Cardiac septum (tissue), 1 donor: ENCODE measurements around the gene DRG2. TPM values are rescaled to one million over a fixed set of nuclear protein-coding genes. Genes with fewer than 3 reads are reported as not detected.

Experiments
- DNase-seq: peaks from one replicate; pipeline ENCODE4 v3.0.0-alpha.2; 2020; ENCODE audit warnings: low spot score
- intact Hi-C: fragments of 100-400 bp; cut with DNase I; formaldehyde crosslinking; loops from one replicate; pipeline ENCODE4 v1.14.0; 2022
- total RNA-seq: library from RNA; stranded (reverse); fragmentation: NEBNext Ultra II Directional; extraction: Animal tissue kit (Norgen Biotek cat#: 25700); gene quantifications from one replicate; pipeline ENCODE4 v1.2.1, GENCODE V29; 2021
- donor health status: DM: no; HTN: no; CAD: no.

Gene DRG2
- total RNA-seq, 1 donor from 2014 or later, result 17.8 TPM

DNA sequence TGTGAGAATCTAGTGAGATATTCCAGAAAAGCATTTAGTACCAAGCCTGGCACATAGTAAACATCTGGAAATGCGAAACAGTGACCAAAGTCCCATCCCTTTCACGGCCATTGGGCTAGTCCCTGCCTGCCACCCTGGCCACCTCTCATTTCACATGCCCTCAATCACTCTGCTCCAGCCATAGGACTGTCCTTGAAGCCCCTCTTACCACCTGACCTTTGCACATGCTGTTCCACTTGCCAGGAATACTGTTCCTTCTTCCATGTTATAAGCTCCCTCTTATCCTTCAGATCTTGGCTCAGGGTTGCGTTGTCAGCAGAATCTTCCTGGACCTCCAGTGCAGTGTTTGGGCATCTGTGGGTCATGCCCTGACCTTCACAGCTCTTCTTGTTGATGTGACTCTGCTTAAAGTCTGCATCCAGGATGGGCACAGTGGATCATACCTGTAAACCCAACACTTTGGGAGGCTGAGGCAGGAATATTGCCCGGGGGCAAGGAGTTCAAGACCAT is 22.9 kb downstream of the DRG2 start:
- intact Hi-C loops, result no loop called here
- no peak for DNase-seq

DNA sequence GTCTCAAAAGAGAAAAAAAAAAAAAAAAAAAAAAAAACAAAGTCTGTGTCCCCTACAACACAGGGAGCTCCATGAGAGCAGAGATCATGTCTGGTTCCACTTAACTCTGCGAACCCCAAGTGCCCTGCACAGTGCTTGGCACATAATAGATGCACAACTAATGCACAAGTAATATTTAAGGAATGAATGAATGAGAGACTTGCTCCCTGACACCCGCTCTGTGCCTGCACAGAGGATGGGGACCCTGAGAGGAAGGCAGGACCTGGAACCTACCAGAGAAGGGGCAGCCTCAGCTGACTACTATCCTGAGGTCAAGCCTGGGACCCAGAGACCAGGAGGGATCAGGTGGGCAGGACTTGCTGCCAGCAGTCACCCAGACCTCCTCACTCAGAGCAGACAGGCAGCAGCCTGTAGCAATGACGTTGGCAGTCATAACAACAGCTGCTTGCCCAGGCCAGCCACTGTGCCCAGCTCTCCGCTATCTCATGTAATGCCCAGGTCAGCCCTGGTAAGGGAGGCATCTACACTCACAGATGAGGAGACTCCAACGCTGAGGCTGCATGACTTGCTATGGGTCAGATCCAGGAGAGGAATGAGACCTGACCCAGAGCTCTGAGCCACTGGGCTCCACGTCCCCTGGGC is 23.7 kb downstream of the DRG2 start:
- no peak for DNase-seq
- intact Hi-C loops, result no loop called here

DNA sequence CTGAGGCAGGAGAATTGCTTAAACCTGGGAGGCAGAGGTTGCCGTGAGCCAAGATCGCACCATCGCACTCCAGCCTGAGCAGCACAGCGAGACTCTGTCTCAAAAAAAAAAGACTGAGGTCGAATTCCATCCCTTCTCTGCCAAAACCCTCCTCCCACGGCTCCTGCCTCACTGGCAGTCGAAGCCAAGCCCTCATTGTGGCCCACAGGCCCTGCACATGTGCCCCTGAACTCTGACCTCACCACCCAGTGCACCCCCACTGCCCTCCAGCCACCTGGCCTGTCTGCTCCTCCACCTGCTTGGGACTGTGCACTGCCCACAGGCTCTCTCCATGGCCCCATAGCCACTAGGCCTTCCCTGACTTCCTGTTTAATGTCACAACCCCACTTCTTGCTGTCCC is 27.8 kb downstream of the DRG2 start:
- no peak for DNase-seq
- intact Hi-C loops, result no loop called here

DNA sequence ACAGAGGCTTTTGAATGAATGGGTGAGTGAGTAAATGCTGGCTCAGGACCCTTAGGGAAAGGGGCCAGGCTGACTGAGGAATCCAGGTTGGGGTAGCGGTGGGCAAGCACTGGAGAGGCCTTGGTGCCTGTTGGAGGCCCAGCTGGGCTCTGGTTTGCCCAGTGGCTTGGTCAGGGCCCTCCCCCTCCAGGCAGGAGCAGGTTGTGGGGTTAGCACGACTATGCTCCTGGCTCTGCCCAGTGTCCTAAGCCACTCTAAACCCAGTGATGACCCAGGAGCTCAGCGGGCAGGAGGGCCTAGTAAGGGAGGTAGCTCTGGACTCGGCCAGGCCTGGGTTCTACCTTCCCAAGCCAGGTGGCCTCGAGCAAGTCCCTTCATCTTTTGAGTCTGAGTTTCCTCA is 28.3 kb downstream of the DRG2 start:
- DNase-seq, result no peak
- intact Hi-C loops, result no loop called here

DNA sequence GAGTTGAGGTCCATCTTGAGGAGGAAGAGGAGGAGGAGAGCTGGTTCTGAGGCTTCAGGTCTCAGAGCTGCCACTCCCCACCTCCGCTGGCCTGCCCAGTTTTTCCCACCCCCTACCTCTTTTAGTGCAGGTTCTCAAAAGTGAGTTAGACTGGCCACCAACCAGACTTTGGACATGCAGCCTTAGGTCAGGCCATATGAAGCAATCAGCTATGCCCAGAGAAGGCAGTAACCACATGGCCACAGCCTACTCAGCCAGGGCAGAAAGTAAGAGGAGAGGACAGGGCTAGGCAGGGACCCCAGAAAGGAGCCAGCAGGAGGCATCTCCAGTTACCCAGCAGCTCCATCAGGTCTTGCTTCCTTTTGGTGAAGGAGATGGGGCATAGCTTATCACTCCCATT is 29.8 kb downstream of the DRG2 start:
- intact Hi-C loops, result no loop called here
- no peak for DNase-seq

DNA sequence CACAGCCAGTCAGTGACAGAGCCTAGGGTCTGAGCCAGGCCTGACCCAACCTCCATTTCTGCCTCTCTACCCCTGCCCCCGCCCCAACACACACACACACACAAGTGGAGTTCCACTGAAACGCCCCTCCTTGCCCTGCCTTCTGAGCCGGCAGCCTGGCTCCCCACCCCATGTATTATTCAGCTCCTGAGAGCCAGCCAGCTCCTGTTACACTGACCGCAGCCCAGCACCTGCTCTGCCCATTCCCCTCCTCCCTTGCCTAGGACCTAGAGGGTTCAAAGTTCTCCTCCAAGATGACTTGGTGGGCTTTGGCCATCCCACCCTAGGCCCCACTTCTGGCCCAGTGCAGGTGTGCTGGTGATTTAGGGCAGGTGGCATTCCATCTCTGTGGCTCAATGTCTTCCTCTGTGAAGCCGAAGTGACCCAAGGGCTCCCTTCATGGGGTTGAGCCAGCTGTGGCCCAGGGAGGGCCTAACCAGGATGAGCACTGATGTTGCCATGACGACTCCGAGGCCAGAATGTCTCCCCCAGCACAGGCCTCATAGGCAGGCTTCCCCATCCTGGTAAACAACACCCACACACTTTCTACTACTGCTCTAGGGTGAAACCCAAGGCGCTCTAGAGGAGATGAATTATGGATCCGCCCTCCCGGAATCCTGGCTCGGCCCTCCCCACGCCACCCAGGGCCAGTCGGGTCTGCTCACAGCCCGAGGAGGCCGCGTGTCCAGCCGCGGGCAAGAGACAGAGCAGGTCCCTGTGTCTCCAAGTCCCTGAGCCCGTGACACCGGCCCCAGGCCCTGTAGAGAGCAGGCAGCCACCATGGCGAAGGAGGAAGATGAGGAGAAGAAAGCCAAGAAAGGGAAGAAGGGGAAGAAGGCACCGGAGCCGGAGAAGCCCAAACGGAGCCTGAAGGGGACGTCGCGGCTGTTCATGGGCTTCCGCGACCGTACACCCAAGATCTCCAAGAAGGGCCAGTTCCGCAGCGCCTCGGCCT is 30.5 kb downstream of the DRG2 start:
- DNase-seq, result no peak

DNA sequence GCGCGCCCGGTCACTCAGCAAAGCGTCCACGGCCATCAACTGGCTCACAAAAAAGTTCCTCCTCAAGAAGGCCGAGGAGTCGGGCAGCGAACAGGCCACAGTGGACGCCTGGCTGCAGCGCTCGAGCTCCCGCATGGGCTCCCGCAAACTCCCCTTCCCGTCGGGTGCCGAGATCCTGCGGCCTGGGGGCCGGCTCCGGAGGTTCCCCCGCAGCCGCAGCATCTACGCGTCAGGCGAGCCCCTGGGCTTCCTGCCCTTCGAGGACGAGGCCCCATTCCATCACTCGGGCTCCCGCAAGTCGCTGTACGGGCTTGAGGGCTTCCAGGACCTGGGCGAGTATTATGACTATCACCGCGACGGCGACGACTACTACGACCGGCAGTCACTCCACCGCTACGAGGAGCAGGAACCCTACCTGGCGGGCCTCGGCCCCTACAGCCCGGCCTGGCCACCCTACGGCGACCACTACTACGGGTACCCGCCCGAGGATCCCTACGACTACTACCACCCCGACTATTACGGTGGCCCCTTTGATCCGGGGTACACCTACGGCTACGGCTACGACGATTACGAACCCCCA is 31.5 kb downstream of the DRG2 start:
- intact Hi-C loops, result no loop called here
- DNase-seq, result no peak

More for the DNA sequence above, 30.5 kb downstream of the DRG2 start:
- intact Hi-C loops, result no loop called here

DNA sequence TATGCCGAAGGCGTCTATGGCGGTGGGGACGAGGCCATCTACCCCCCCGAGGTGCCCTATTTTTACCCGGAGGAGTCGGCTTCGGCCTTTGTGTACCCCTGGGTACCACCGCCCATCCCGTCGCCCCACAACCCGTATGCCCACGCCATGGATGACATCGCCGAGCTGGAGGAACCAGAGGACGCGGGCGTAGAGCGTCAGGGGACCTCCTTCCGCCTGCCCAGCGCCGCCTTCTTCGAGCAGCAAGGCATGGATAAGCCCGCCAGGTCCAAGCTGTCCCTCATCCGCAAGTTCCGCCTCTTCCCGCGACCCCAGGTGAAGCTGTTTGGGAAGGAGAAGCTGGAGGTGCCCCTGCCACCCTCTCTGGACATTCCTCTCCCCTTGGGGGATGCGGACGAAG is 32.2 kb downstream of the DRG2 start:
- no peak for DNase-seq
- intact Hi-C loops, result no loop called here

DNA sequence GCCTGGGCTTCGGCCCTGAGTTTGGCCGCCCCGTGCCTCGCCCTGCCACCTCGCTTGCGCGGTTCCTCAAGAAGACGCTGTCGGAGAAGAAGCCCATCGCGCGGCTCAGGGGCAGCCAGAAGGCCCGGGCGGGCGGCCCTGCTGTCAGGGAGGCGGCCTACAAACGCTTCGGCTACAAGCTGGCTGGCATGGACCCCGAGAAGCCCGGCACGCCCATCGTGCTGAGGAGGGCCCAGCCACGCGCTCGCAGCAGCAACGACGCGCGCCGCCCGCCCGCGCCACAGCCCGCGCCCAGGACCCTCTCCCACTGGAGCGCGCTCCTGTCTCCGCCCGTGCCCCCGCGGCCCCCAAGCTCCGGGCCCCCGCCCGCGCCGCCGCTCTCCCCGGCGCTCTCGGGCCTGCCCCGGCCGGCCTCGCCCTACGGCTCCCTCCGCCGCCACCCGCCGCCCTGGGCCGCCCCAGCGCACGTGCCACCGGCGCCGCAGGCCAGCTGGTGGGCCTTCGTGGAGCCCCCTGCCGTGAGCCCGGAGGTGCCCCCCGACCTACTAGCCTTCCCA is 32.8 kb downstream of the DRG2 start:
- intact Hi-C loops, result no loop called here
- DNase-seq, result no peak

DNA sequence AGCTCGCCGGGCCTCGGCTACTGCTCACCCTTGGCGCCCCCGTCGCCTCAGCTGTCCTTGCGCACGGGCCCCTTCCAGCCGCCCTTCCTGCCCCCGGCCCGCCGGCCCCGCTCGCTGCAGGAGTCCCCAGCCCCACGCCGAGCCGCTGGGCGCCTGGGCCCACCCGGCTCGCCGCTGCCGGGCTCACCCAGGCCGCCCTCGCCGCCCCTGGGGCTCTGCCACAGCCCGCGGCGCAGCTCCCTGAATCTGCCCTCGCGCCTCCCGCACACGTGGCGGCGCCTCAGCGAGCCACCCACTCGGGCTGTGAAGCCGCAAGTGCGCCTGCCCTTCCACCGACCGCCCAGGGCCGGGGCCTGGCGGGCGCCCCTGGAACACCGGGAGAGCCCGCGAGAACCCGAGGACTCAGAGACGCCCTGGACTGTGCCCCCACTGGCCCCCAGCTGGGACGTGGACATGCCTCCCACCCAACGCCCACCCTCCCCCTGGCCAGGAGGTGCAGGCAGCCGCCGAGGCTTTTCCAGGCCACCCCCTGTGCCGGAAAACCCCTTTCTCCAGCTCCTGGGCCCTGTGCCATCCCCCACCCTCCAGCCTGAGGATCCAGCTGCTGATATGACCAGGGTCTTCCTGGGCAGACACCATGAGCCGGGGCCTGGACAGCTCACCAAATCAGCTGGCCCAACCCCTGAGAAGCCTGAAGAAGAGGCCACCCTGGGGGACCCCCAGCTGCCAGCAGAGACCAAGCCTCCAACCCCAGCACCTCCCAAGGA is 33.6 kb downstream of the DRG2 start:
- intact Hi-C loops, result no loop called here
- DNase-seq, result no peak

DNA sequence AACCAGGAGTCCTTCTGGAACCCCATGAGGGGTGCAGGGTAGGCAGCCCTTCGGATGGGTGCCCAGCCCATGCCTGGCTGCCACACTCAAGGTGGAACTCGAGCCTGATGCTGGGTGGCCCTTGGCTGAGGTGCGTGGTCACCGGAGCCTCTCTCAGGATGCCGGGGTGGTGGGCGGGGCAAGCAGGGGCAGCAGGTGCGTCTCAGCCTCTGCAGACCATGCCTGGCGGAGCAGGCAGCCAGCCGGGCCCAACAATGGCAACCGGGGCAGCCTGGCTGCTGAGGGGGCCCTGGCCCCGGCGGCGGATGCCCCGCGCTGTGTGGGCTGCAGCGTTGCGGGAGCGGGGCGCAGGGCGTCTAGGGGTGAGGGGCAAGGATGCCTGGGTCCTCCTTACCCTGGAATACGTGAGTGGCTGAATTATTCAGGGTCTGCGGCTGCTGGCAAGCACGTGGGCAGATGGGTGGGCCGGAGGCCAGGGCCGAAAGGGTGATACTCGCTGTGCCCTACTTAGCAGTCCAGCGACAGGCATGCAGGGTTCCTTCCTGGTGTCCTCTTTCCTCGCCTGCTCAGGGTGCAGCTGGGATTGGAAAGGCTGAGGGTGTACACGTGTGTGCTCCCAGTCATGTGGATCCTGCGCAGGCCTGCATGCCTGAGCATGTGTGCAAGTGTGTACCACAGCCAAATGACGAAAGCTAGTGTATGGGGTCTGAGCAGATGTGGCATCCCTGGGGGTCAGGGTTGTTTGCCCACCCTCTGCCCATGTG is 35.4 kb downstream of the DRG2 start:
- intact Hi-C loops, result no loop called here
- no peak for DNase-seq

DNA sequence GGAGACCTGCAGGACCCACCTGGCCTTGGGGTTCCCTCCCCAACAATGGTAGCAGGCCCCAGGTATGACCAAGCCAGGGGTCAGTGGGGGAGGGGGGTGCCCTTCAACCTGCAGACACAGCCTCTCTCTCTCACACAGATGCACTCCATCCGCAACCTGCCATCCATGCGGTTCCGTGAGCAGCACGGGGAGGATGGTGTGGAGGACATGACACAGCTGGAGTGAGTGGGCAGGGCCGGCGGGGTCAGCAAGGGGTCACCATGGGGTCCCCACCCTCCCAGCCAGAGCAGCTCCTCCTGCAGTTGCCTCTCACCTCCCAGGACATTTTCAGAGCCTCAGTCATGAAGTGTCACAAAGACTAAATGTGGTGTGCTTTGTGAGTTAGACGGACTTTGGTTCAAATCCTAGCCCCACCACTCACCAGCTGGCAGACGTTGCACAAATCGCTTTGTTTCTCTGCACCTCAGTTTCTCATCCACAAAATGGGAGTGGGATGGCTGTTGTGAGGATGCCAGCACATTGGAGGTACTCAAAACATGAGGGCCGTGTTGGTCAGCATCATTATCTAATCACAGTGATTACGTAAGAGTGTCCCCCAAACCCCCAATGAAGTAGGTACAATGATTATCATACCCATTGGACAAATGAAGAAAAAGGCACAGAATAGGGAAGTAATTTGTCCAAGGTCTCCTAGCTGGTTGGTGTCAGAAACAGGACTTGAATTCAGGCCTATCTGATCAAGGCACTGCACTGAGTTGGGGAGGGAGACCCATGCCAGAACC is 36.8 kb downstream of the DRG2 start:
- DNase-seq, result no peak
- intact Hi-C loops, result no loop called here

DNA sequence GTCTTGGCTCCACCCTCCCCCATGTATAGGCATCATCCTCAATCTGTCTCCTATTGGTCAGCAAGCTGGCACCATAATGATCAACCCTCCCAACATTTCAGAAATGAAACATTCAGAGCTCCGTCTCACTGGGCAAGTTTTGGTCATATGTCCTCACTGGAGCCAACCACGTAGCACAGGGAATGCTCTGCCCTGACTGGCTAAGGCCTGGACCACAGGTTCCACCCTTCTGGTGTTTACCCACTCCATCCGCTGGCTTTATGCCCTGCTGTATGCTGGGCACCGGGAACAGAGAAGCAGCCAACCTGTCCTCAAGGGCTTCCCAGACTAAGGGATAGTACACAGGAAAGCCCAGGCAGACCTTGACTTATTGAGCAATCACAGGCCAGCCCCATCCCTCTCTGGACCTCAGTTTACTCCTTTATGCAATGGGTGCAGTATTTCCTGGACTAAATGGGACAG is 41.3 kb downstream of the DRG2 start:
- no peak for DNase-seq
- intact Hi-C loops, result no loop called here

DNA sequence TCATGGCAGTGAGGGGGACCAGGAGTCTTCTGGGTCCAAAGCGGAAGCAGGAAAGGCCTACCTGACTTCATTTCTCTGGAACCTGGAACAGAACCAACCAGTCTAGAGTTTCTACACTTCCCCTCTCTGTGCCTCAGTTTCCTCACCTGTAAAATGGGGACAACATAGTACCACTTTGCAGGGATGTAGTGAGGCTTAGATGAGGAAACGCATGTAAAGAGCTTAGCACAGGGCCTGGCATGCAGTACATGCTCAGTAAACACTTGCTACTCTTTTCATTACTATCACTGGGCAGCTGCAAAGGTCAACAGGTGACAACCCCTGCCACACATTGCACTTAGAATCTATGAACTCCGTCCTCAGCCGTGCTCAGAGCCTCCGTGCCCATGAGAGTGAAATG is 45.0 kb downstream of the DRG2 start:
- intact Hi-C loops, result no loop called here
- DNase-seq, result no peak

DNA sequence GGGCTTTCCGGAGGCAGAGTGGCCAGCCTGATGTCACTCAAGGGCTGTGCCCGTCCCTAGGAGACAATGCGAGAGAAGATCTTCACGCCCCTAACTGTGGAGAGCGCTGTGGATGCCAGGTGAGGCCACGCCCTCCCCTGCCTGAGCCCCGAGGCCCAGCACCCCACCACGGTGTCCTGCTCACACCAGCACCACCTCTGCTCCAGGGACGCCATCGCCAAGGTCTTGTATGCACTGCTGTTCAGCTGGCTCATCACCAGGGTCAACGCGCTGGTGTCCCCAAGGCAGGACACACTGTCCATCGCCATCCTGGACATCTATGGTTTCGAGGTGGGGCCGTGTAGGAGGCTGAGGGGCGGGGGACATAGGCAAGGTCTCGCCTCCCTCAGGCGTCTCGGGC is 48.6 kb downstream of the DRG2 start:
- intact Hi-C loops, result no loop called here
- DNase-seq, result no peak

DNA sequence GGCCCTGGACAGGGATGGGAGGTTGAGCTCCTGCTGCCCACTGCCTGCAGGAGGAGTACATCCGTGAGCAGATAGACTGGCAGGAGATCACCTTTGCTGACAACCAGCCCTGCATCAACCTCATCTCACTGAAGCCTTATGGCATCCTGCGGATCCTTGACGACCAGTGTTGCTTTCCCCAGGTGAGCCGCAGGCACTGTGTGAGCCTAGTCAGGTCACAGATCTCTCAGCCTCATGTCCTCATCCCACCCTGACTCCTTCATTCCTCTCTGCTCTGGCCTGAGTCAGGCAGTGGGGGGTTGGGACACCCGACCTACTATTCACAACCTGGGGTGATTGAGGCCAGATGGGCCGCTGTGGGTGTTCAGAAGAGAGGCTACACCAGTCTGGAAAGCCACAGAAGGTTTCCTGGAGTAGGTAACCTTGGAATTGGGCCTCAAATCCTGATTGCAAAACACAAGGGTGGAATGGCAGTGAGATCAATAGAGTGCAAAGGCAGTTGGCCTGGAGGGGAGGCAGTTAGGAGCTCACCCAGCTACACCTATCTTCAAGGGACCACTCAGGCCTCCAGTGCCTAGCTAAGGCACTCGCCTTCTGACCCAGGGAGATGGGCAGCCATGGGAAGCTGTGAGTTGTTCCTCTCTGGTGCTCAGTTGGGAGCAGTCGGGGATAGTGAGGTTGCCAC is 50.5 kb downstream of the DRG2 start:
- intact Hi-C loops, result no loop called here
- DNase-seq, result no peak

DNA sequence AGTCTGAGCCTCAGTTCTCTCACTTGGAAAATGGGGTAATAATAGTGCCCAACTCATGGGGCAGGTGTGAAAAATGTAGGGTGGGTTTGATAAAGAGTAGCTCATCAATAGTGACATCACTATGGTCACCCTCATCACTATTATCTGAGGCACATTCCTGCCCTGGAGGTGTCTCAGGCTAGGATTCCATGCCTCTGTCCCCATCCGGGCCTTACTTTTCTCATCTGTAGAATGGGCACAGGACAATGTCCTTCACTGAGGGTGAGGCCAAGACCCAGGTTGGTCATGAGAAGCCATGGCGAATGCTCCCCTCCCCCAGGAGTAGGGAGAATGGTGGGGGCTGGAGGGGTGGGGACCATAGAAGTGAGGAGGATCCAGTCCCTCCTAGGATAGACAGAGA is 51.3 kb downstream of the DRG2 start:
- intact Hi-C loops, result no loop called here
- DNase-seq, result no peak
